HepG2 (cell line): ENCODE results near the gene NOX4. TPM values are rescaled to one million over a fixed set of nuclear protein-coding genes. Genes with fewer than 3 reads are reported as not detected.

Experiments used
- ATAC-seq: fragments of 200-7000 bp; cut with Tn5 transposase; 3 replicates; pipeline ENCODE4 v1.9.1; 2020; ENCODE audit warnings: mild to moderate bottlenecking, moderate library complexity
- BruUV-seq: library from RNA; stranded (reverse); fragments of 400-500 nt; replicated peaks from 2 replicates; lab custom pipeline; 2021; lab: Mats Ljungman, UMichigan
- CTCF ChIA-PET: fragments of 300-600 bp; formaldehyde crosslinking; extraction: SDS; loops from one replicate; lab custom pipeline; 2021; ENCODE audit warnings: low total read pairs, inconsistent platforms, low intra/inter-chr PET ratio; lab: Yijun Ruan, JAX
- POLR2A ChIA-PET: fragments of 350-600 bp; sonication (Branson Sonifier 250); formaldehyde crosslinking; loops from one replicate; lab custom pipeline; 2020; ENCODE audit warnings: antibody characterized with exemption, inconsistent platforms; lab: Yijun Ruan, JAX
- DNase-seq: peaks from one replicate; pipeline ENCODE4 v3.0.0-alpha.2; 2015; ENCODE audit warnings: low spot score
- FAIRE-seq: peaks from 3 replicates; lab custom pipeline; 2011; peaks lifted over from hg19 to GRCh38; lab: Jason Lieb, UNC
- H2AFZ ChIP-seq: one replicate; pipeline ENCODE4 v1.6.1; 2011; ENCODE audit warnings: low read length, inconsistent platforms
- H3K27ac ChIP-seq: fragments of 300-600 bp; 3 replicates; pipeline ENCODE4 v1.8.0; 2011; ENCODE audit warnings: mixed run types, mild to moderate bottlenecking, mixed read lengths, low read length, inconsistent platforms; ENCODE audit not compliant: insufficient read depth; ENCODE audit errors: extremely low read length
- H3K27me3 ChIP-seq, 2 experiments: fragments of 200-600 bp in 1 of 2; 2 replicates in 1 of 2; 3 replicates in 1 of 2; pipeline versions ENCODE4 v1.6.0 to v1.8.0; 2011; ENCODE audit warnings: low read length in 2 of 2, mild to moderate bottlenecking in 2 of 2, moderate library complexity in 2 of 2, inconsistent platforms in 1 of 2; ENCODE audit not compliant: insufficient read depth in 2 of 2, control insufficient read depth in 1 of 2
- H3K36me3 ChIP-seq, 2 experiments: fragments of 200-600 bp in 1 of 2; replicated peaks in 1 of 2; 2 replicates in 1 of 2; 3 replicates in 1 of 2; pipeline versions ENCODE4 v1.5.1 to v1.8.0; 2011; ENCODE audit warnings: low read length in 2 of 2, inconsistent platforms in 1 of 2; ENCODE audit not compliant: insufficient read depth in 2 of 2, control insufficient read depth in 1 of 2
- H3K4me1 ChIP-seq: 2 replicates; pipeline ENCODE4 v1.5.1; 2012; ENCODE audit warnings: low read length, inconsistent platforms; ENCODE audit not compliant: insufficient read depth
- H3K4me2 ChIP-seq: 2 replicates; pipeline ENCODE4 v1.6.0; 2011; ENCODE audit warnings: low read depth, low read length, inconsistent platforms
- H3K4me3 ChIP-seq, 3 experiments: fragments of 200-600 bp in 1 of 3; sonication (generic), shearing (Covaris generic) in 1 of 3; replicated peaks in 1 of 3; 2 replicates each; pipeline ENCODE4 v1.5.1; 2011 to 2016; ENCODE audit warnings: low read length in 3 of 3, inconsistent platforms in 2 of 3, low read depth in 2 of 3, mild to moderate bottlenecking in 2 of 3, control low read depth in 1 of 3, mixed read lengths in 1 of 3; ENCODE audit not compliant: insufficient read depth in 1 of 3
- H3K79me2 ChIP-seq: one replicate; pipeline ENCODE4 v1.6.1; 2011; ENCODE audit warnings: low read length, inconsistent platforms; ENCODE audit not compliant: insufficient read depth
- H3K9ac ChIP-seq: 2 replicates; pipeline ENCODE4 v1.6.0; 2011; ENCODE audit warnings: mild to moderate bottlenecking, low read depth, low read length, inconsistent platforms; ENCODE audit not compliant: insufficient read depth
- H3K9me3 ChIP-seq: 2 replicates; pipeline ENCODE4 v1.5.1; 2012; ENCODE audit warnings: mild to moderate bottlenecking, low read length
- H4K20me1 ChIP-seq: 2 replicates; pipeline ENCODE4 v1.6.0; 2011; ENCODE audit warnings: inconsistent platforms, mild to moderate bottlenecking, low read length, moderate library complexity; ENCODE audit not compliant: insufficient read depth
- ATRX ChIP-seq: sonication (generic); formaldehyde crosslinking; IDR thresholded peaks from 2 replicates; pipeline ENCODE4 v1.4.0; 2020; ENCODE audit warnings: missing genetic modification reagents, borderline replicate concordance
- HMGA1 ChIP-seq: sonication (generic); formaldehyde crosslinking; conservative IDR thresholded peaks from 2 replicates; pipeline ENCODE4 v1.4.0; 2020; ENCODE audit warnings: missing genetic modification reagents
- NFKBIZ ChIP-seq: IDR thresholded peaks from 2 replicates; pipeline ENCODE4 v1.6.1; 2018; ENCODE audit warnings: missing genetic modification reagents, missing compliant biosample characterization
- PRDM15 ChIP-seq: sonication (generic); formaldehyde crosslinking; IDR thresholded peaks from 2 replicates; pipeline ENCODE4 v1.4.0; 2020; ENCODE audit warnings: missing genetic modification reagents
- ZNF558 ChIP-seq: sonication (generic); formaldehyde crosslinking; IDR thresholded peaks from 2 replicates; pipeline ENCODE4 v1.9.0; 2022; ENCODE audit warnings: mild to moderate bottlenecking, missing genetic modification reagents, borderline replicate concordance
- WGBS: methylation state at CpG from one replicate; pipeline ENCODE4 v1.1.6; 2017; ENCODE audit warnings: low lambda C conversion rate; 5-methylcytosine and 5-hydroxymethylcytosine counted together
- in situ Hi-C: cut with HindIII; loops from 2 replicates; pipeline ENCODE4 v1.10.0; 2017; ENCODE audit warnings: low pct_unique_long_range_greater_than_20kb; ENCODE audit not compliant: extremely low pct_ligation_motif_present
- intact Hi-C: fragments of 100-400 bp; cut with micrococcal nuclease; formaldehyde crosslinking; loops from one replicate; pipeline ENCODE4 v1.10.0; 2022; ENCODE audit not compliant: unreplicated experiment
- polyA plus RNA-seq, 8 experiments: library from polyadenylated mRNA; depleted of rRNA in 3 of 8; stranded (reverse) in 7 of 8; unstranded in 1 of 8; fragments of >200 nt; fragmentation: Illumina TruSeq in 4 of 8; extraction: Trizol in 4 of 8; gene quantifications; 2 replicates each; pipeline versions ENCODE4 v1.2.1 to v1.2.3, GENCODE V29; 2011 to 2016; ENCODE audit warnings: low read depth in 4 of 8, missing spikeins in 1 of 8, mixed read lengths in 1 of 8; ENCODE audit not compliant: insufficient read depth in 1 of 8
- total RNA-seq, 5 experiments: library from RNA; depleted of rRNA; stranded (reverse); fragments of >200 nt; fragmentation: Illumina TruSeq; extraction: Trizol; gene quantifications; 2 replicates each; pipeline ENCODE4 v1.2.3, GENCODE V29; 2016; ENCODE audit warnings: low read depth in 1 of 5
- TF ChIP-seq, protein P1 (sequence below): sonication (generic); formaldehyde crosslinking; IDR thresholded peaks from 2 replicates; pipeline ENCODE4 v1.5.1; 2020; ENCODE audit warnings: mild to moderate bottlenecking, missing genetic modification reagents, moderate library complexity
- TF ChIP-seq, protein P2 (sequence below): sonication (generic); formaldehyde crosslinking; IDR thresholded peaks from 2 replicates; pipeline ENCODE4 v1.4.0; 2020; ENCODE audit warnings: missing genetic modification reagents

The NOX4 gene
- total and polyA plus RNA-seq, 2 of the 13 experiments (the other 11 are each of a cell fraction or from before 2014, with no cell fraction given): not detected

DNA sequence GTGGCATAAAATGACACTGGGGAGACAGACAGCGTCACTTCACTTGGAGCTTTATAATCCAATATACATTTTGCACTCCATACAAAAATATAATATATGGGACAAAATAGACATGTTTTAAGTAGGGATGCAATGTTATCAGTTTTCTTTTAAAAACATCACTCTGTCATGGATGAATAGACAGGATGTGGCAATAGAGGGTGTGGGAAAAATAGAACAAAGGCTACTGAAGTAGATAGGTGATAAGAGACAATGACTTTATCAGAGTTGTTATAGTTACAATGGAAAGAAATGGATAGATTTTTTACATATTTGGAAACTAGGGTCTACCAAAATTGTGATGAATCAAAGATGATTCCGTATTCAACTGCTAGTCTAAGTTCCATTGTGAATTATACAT lies 13.1 kb upstream of the NOX4 start:
- WGBS: 3% methylated on average over 2 of the region's 2 CpGs
- ChIA-PET CTCF (no interaction called here), POLR2A (no interaction called here)
- no peaks in the 10 kb centered on the region for H3K9me3 ChIP-seq
- no peak overlapping the region for H2AFZ ChIP-seq
- H3K9ac ChIP-seq: no peak overlapping the region
- DNase-seq (no peak), ATAC-seq (no peak), FAIRE-seq (no peak)
- H3K4me1 ChIP-seq: no peaks in the 10 kb centered on the region
- no peaks in the 10 kb centered on the region for H3K79me2 ChIP-seq
- H3K4me2 ChIP-seq: no peak overlapping the region
- no peaks in the 10 kb centered on the region for H3K36me3 ChIP-seq
- no TSS peak for BruUV-seq
- H3K27me3 ChIP-seq: no peaks in the 10 kb centered on the region
- in situ Hi-C loops: no loop called here
- H4K20me1 ChIP-seq: no peaks in the 10 kb centered on the region
- no peak overlapping the region for H3K27ac ChIP-seq
- intact Hi-C loops: no loop called here
- H3K4me3 ChIP-seq: no peak overlapping the region
- TF ChIP-seq ZNF558 (CRISPR knock-in tag) (no peak), HMGA1 (CRISPR knock-in tag) (no peak), NFKBIZ (CRISPR knock-in tag) (no peak), ATRX (CRISPR knock-in tag) (no peak), PRDM15 (CRISPR knock-in tag) (no peak)
- TF ChIP-seq, protein P1, sequence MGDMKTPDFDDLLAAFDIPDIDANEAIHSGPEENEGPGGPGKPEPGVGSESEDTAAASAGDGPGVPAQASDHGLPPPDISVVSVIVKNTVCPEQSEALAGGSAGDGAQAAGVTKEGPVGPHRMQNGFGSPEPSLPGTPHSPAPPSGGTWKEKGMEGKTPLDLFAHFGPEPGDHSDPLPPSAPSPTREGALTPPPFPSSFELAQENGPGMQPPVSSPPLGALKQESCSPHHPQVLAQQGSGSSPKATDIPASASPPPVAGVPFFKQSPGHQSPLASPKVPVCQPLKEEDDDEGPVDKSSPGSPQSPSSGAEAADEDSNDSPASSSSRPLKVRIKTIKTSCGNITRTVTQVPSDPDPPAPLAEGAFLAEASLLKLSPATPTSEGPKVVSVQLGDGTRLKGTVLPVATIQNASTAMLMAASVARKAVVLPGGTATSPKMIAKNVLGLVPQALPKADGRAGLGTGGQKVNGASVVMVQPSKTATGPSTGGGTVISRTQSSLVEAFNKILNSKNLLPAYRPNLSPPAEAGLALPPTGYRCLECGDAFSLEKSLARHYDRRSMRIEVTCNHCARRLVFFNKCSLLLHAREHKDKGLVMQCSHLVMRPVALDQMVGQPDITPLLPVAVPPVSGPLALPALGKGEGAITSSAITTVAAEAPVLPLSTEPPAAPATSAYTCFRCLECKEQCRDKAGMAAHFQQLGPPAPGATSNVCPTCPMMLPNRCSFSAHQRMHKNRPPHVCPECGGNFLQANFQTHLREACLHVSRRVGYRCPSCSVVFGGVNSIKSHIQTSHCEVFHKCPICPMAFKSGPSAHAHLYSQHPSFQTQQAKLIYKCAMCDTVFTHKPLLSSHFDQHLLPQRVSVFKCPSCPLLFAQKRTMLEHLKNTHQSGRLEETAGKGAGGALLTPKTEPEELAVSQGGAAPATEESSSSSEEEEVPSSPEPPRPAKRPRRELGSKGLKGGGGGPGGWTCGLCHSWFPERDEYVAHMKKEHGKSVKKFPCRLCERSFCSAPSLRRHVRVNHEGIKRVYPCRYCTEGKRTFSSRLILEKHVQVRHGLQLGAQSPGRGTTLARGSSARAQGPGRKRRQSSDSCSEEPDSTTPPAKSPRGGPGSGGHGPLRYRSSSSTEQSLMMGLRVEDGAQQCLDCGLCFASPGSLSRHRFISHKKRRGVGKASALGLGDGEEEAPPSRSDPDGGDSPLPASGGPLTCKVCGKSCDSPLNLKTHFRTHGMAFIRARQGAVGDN: no peak
- TF ChIP-seq, protein P2, sequence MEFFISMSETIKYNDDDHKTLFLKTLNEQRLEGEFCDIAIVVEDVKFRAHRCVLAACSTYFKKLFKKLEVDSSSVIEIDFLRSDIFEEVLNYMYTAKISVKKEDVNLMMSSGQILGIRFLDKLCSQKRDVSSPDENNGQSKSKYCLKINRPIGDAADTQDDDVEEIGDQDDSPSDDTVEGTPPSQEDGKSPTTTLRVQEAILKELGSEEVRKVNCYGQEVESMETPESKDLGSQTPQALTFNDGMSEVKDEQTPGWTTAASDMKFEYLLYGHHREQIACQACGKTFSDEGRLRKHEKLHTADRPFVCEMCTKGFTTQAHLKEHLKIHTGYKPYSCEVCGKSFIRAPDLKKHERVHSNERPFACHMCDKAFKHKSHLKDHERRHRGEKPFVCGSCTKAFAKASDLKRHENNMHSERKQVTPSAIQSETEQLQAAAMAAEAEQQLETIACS (CRISPR knock-in tag): no peak
